Suprapubic skin (tissue), 3 donors: ENCODE results near the gene MAPK11.

Experiments
- CTCF ChIP-seq, 2 donors: fragments of 200-600 bp in 1 of 2; fragments of 450-650 bp in 1 of 2; sonication (generic) in 1 of 2; IDR thresholded peaks; one replicate each; pipeline ENCODE4 v1.5.1; 2016 to 2019; ENCODE audit warnings: antibody characterized with exemption in 2 of 2, mild to moderate bottlenecking in 1 of 2, moderate library complexity in 1 of 2
- POLR2A ChIP-seq, 2 donors: fragments of 450-650 bp; IDR thresholded peaks; one replicate each; pipeline ENCODE4 v1.6.1; 2017; ENCODE audit warnings: antibody characterized with exemption in 2 of 2, mild to moderate bottlenecking in 2 of 2, moderate library complexity in 2 of 2

GRCh38 chr22:50251477-50252081 is 18.6 kb downstream of the MAPK11 start:
- TF ChIP-seq CTCF (IDR thresholded peaks at IDR 0.05) (no peak), POLR2A (IDR thresholded peaks at IDR 0.05) (no peak)
